GM12892 (cell line): ENCODE measurements around the gene BPIFA1. TPM values are rescaled to one million over a fixed set of nuclear protein-coding genes. Genes with fewer than 3 reads are reported as not detected.

ENCODE experiments used
- DNase-seq: peaks from one replicate; pipeline ENCODE4 v3.0.0; 2011; ENCODE audit not compliant: insufficient read length
- FAIRE-seq: peaks from 2 replicates; lab custom pipeline; 2011; peaks lifted over from hg19 to GRCh38; lab: Jason Lieb, UNC
- POLR2A ChIP-seq: IDR thresholded peaks from 2 replicates; pipeline ENCODE4 v1.6.1; 2011; ENCODE audit warnings: low read depth, low read length, control low read depth
- POLR2AphosphoS5 ChIP-seq: IDR thresholded peaks from 2 replicates; pipeline ENCODE4 v1.6.1; 2011; ENCODE audit warnings: low read depth, low read length, control low read depth
- TAF1 ChIP-seq: IDR thresholded peaks from 2 replicates; pipeline ENCODE4 v1.6.1; 2011; ENCODE audit warnings: low read depth, mild to moderate bottlenecking, control low read depth, low read length, borderline replicate concordance
- polyA plus RNA-seq: library from polyadenylated mRNA; unstranded; fragments of >200 nt; gene quantifications from one replicate; pipeline ENCODE4 v1.2.1, GENCODE V29; 2012; ENCODE audit warnings: missing spikeins, inconsistent platforms; ENCODE audit not compliant: missing spikeins

BPIFA1 gene
- polyA plus RNA-seq, result not detected

GRCh38 chr20:33235696-33236095 is at the start of gene BPIFA1:
Gene BPIFA1 (plus strand): TSS chr20:33235996. CDS start chr20:33237712, 1,716 bp downstream.
- DNase-seq (no peak), FAIRE-seq (no peak)
- TF ChIP-seq POLR2A (no peak), TAF1 (no peak), POLR2AphosphoS5 (no peak)

GRCh38 chr20:33187491-33187890 is 48.3 kb upstream of the BPIFA1 start:
- no peak for DNase-seq
- TF ChIP-seq TAF1 (no peak), POLR2A (no peak), POLR2AphosphoS5 (no peak)
- no peak for FAIRE-seq

- no peak for TF ChIP-seq POLR2A
- no peak for TF ChIP-seq TAF1
- TF ChIP-seq POLR2AphosphoS5, result no peak
- no peak for FAIRE-seq
- DNase-seq, result no peak
These were observed 47.4 kb upstream of the BPIFA1 start for GRCh38 chr20:33188421-33188820.

GRCh38 chr20:33191484-33191883 is 44.3 kb upstream of the BPIFA1 start:
- TF ChIP-seq POLR2AphosphoS5 (no peak), TAF1 (no peak), POLR2A (no peak)
- DNase-seq, result no peak
- FAIRE-seq, result no peak

- TF ChIP-seq TAF1 (no peak), POLR2A (no peak), POLR2AphosphoS5 (no peak)
- DNase-seq (no peak), FAIRE-seq (no peak)
These were observed 43.8 kb upstream of the BPIFA1 start for GRCh38 chr20:33191955-33192354.

GRCh38 chr20:33192912-33193501 is 42.8 kb upstream of the BPIFA1 start:
- FAIRE-seq, result no peak
- TF ChIP-seq TAF1 (no peak), POLR2A (no peak), POLR2AphosphoS5 (no peak)

GRCh38 chr20:33199026-33199425 is 36.8 kb upstream of the BPIFA1 start:
- FAIRE-seq (no peak), DNase-seq (no peak)
- TF ChIP-seq POLR2AphosphoS5 (no peak), TAF1 (no peak), POLR2A (no peak)

More at GRCh38 chr20:33192912-33193501, 42.8 kb upstream of the BPIFA1 start:
- DNase-seq, result no peak

GRCh38 chr20:33202451-33202850 is 33.3 kb upstream of the BPIFA1 start:
- FAIRE-seq, result no peak
- no peak for DNase-seq
- TF ChIP-seq POLR2AphosphoS5, result no peak
- no peak for TF ChIP-seq POLR2A
- TF ChIP-seq TAF1, result no peak

- FAIRE-seq (no peak), DNase-seq (no peak)
- TF ChIP-seq POLR2AphosphoS5, result no peak
- TF ChIP-seq POLR2A, result no peak
- no peak for TF ChIP-seq TAF1
These were observed 32.4 kb upstream of the BPIFA1 start for GRCh38 chr20:33203444-33203843.

- DNase-seq (no peak), FAIRE-seq (no peak)
- TF ChIP-seq POLR2A (no peak), POLR2AphosphoS5 (no peak), TAF1 (no peak)
These were observed 26.0 kb upstream of the BPIFA1 start for GRCh38 chr20:33209789-33210188.

- TF ChIP-seq POLR2AphosphoS5, result no peak
- DNase-seq, result no peak
- no peak for FAIRE-seq
These were observed 25.4 kb upstream of the BPIFA1 start for GRCh38 chr20:33210371-33210770.

- no peak for TF ChIP-seq POLR2A
- TF ChIP-seq POLR2AphosphoS5, result no peak
- TF ChIP-seq TAF1, result no peak
- DNase-seq (peak; percentile 27), FAIRE-seq (no peak)
These were observed 23.9 kb upstream of the BPIFA1 start for GRCh38 chr20:33211817-33212424.

- TF ChIP-seq TAF1 (no peak), POLR2A (no peak)
- DNase-seq (no peak), FAIRE-seq (no peak)
These were observed 18.7 kb upstream of the BPIFA1 start, which contains the start of gene BPIFA3 for GRCh38 chr20:33217052-33217451. Gene BPIFA3 (plus strand): TSS chr20:33217352. CDS start chr20:33217537, 185 bp downstream.

GRCh38 chr20:33224399-33224798 is 11.4 kb upstream of the BPIFA1 start:
- no peak for TF ChIP-seq TAF1
- TF ChIP-seq POLR2A, result no peak
- FAIRE-seq (no peak), DNase-seq (no peak)
